ENCODE results near the gene SMYD1. TPM values are rescaled to one million over a fixed set of nuclear protein-coding genes. Genes with fewer than 3 reads are reported as not detected.

Gene SMYD1
- total RNA-seq, 4 donors from 2014 or later = not detected

- no peak for TF ChIP-seq CTCF (IDR thresholded peaks at IDR 0.05; ENCODE audit: low read depth)
These were observed 69.2 kb downstream of the SMYD1 start for GRCh38 chr2:88136817-88137216.

GRCh38 chr2:88137833-88138232 is 70.2 kb downstream of the SMYD1 start:
- no peak for TF ChIP-seq CTCF (IDR thresholded peaks at IDR 0.05; ENCODE audit: low read depth)

- TF ChIP-seq CTCF (IDR thresholded peaks at IDR 0.05; ENCODE audit: low read depth) = no peak
These were observed 71.6 kb downstream of the SMYD1 start for GRCh38 chr2:88139203-88139702.

GRCh38 chr2:88139804-88140203 is 72.2 kb downstream of the SMYD1 start:
- no peak for TF ChIP-seq CTCF (IDR thresholded peaks at IDR 0.05; ENCODE audit: low read depth)

GRCh38 chr2:88141952-88142351 is 74.3 kb downstream of the SMYD1 start:
- no peak for TF ChIP-seq CTCF (IDR thresholded peaks at IDR 0.05; ENCODE audit: low read depth)

- no peak for TF ChIP-seq CTCF (IDR thresholded peaks at IDR 0.05; ENCODE audit: low read depth)
These were observed 76.6 kb downstream of the SMYD1 start for GRCh38 chr2:88144271-88144670.

DNA sequence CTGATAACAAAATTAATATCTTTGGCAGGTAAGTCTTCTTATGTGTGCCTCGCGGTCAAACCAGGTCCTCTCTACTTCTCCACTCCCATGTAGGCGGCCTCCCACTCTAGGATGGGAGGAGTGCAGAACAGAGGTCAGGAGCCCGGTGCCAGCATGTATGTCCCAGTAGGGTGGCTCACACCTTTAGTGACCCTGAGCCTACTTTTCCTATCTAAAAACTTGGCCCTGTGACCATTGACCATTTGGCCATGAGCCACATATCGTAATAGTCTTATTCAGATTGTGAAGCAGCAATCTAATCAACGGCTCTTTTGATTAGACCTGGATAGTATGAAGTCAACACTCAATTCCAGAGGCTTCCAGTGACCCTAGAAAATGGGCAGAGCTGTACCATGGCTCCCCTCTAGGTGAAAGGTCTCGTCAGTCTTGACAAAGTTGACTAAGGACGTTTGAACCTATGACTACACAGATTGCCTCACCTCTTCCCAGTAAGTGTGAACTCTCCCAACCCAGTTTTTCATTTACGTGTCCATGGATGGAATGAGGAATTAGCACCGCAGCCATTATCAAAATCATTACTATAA is 77.4 kb downstream of the SMYD1 start:
- no peak for TF ChIP-seq CTCF (IDR thresholded peaks at IDR 0.05; ENCODE audit: low read depth)

Data from subcutaneous adipose tissue (tissue), 4 donors.